NCI-H2081 (cell line): ENCODE data around the gene RASL11A.
"Not testable (repeated sequence)": the region's sequence is repeated elsewhere in the genome, so short reads cannot be mapped to it uniquely, and the experiment has no call there.

Source experiments
- DNase-seq, 2 experiments: peaks; one replicate each; lab custom pipeline; 2025; lab: John Stamatoyannopoulos, UW

The RASL11A gene

DNA sequence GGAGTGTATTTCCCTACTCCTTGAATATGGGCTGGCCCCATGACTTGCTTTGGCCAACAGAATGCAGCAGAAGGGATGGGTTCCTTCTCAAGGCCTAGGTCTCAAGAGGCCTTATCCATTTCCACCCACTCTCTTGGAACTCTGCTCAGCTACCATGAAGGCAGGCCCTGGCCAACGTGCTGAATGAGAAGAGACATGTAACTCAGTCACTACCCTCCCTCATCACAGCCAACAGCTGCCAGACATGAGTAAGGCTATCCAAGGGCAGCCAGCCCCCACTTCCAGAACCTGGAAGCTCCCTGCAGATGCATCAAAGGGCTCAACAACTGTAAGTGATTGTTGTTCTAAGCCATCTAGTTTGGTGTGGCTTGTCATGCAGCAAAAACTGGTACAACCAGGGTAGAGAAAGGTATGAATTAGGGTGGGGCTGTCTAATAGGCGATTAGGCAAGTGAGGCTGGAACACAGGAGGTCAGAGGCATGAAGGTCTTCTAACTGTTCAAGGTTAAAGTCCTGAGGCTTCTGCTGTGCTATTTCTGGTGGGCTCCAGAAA lies 1.4 kb upstream of the RASL11A start:
- no peak for DNase-seq

DNA sequence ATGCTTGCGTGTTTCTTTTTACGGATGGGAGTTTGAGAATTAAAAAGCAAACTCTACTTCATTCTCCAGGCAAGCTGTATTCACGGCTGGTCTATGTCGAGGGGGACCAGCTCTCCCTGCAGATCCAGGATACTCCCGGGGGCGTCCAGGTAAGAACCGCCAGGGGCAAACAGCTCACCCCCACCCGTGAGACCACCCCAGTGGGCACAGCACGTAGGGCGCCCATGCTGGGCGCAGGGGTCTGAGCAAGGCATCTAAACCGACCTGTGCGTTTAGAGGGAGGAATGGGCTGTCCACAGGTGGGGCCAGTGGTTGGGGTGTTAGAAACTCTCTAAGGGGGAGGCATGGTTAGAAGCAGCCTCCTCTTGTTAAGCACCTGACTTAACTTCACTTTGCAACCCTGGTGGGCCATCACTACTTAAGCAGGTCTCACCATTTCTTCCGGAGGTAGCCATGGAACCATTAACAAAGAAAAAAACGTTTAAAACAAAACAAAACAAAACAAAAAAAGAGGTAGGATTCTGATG lies 1.0 kb downstream of the RASL11A start:
- no peak for DNase-seq

DNA sequence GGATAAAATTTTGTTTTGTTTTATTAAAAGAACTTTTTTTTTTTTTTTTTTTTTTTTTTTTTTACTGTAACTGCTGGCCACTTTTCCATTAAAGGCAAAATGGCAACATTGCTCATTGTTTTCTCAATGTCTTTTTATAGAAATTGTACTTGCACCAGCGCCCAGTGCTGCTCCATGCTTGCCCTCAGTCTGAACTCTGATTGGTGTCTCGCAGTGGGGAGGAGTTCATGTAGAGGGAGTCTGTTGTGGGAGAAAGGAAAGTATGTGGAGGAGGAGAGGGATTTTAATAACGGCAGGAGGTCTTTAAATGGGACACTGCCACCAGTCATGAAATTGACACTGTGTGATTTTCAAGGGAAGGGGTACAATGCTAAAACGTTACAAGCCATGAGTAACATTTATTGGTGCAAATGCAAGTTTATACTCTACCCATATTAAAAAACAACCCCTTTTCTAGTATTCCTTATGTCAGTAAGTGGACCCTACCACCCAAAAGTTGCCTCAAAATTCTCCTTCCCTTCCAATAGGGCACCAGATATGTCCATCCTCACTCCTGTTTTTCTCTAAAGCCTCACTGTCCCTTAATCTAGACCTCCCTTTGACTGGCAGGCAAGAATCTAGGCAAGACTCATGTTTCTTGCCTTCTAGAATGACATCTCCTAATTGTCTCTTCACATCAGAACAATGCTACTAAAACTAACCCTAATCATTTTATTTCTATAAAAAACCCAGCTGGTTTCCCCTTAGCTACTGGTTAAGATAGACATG lies 3.2 kb downstream of the RASL11A start:
- no peak for DNase-seq

DNA sequence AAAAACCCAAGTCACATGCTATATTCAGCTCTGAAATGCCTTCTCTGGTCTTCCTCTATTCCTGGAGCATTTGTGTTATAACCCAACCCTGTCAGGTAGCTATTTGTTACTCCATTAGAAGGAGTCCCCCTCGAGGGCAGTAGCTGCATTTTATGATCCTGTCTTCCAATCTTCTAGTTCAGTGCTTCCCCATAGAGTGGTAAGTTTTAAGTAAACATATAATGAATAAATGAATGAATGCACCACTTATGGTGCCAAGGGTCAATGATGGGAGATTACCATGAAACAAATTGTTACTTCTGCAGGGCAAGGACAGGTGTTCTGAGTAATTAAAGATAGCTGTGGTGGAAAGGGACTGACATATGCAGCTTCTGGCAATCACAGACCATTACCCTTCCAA lies 4.0 kb downstream of the RASL11A start:
- DNase-seq = no peak

DNA sequence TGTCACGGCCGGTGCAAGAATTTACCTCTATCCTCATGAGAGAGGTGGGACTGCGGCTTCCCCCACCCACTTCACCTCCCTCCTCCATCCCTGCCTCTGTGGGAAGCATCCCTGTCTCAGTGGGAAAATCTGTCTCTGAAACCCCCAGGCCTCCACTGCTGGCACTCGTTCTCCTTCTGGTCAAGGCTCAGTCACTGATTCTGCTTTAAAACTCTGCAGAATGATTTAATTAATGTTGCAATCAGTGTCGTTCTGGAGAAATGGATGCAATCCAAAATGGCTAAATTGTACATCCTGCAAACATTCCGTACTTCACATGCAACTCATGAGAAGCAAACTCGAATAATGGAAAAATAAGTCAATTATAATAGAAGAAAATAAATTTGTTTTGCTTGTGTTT lies 5.6 kb downstream of the RASL11A start:
- no peak for DNase-seq

DNA sequence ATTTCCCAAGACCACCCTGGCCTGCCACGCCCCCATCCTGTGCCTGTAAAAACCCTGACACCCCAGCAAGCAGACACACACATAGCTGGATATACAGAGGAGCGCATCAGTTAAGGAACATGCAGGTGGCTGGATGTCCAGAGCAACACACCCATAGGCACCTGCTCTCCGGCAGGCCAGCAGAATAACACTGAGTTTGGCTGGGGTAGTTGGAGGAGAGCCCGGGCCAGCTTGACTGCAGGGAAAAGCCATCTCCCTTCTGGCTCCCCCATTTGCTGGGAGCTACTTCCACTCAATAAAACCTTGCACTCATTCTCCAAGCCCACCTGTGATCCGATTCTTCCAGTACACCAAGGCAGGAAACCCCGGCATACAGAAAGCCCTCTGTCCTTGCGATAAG lies 8.9 kb downstream of the RASL11A start:
- DNase-seq = no peak

DNA sequence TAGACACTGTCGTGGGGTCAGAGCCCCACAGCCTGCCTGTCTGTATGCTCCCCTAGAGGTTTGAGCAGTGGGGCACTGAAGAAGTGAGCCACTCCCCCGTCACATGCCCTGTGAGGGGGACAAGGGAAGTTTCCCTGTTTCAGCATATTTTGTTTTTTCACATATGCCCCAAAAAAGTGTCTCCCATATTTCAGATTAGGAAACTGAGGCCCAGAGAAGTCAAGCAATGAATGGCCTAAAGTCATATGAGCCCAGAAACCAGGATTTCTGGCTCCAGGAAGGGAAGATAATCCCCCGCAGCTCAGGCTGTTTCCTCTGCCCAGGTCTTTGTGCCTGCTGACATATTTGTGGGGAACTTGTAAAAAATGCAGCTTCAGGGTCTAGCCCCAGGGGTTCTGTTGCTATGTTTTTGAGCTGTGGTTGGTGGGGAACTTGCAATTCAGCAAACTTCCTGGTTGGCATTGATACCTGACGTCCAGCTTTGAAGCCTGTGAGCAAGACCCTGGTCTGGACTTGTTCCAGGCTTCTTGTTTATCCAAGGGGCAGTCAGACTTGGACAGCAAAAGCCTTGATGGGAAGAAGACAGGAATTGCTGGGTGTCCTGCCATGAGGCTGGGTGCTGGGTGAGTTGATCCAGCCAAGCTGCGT lies 9.5 kb downstream of the RASL11A start:
- no peak for DNase-seq

DNA sequence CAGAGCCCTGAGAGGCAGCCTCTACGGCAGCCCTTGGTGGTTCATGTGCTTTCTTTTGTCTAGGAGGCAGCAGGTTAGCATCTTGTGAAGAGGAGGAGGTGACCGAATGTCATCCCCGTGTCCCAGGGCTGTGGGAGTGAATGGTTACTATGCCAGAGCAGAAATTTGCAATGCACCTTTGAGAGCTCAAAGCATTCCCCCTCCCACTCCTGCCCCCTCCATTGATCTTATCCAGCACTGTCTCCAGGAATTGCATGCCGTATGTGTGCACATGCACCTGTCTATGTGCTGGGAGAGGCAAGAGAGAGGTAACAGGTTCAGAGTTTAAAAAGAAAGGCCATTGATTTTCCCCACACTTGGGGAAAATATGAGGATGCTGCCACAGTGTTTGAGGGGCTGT lies 10.2 kb downstream of the RASL11A start:
- DNase-seq = no peak

DNA sequence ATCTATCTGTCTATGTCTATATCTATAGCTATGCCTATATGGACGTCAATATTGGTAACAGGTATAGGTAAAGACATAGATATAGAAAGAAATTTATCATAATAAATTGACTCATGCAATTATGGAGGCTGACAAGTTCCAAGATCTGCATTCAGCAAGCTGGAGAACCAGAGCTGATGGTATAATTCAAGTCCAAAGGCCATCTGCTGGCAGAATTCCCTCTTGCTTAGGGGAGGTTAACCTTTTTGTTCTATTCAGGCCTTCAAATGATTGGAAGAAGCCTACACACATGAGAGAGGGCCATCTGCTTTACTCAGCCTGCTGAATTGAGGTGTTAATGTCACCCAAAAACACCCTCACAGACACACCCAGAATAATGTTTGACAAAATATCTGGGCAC lies 10.8 kb downstream of the RASL11A start:
- DNase-seq = no peak

DNA sequence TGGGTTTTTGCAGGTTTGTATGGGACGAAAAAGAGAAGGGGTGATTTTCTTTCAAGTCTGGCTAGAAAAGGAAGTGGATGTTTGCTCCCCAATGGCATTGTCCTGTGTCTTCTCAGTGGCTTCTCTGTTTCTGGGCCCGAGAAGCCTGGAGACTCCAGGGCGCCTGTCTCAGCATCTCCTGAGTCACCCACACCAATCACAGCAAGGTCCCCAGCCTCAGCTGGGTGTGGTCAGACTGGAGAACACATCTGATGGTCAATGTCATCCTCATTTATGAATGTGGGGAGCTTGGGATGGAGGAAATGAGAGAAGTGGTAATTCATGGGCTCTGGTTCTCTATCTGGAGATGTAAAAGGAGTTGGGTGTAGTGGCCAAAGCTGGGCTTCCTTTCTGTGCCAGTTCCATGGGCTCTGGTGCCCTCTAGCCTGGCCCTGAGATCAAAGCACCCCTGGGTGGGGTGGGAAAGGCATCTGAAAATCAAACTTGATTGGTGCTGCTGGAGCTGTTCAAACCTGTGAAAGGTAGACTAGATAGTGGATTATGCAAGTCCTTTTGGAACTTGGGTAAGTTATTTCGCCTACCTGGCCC lies 13.4 kb downstream of the RASL11A start:
- peak in 1 of 2 experiments; percentile 8 for DNase-seq

DNA sequence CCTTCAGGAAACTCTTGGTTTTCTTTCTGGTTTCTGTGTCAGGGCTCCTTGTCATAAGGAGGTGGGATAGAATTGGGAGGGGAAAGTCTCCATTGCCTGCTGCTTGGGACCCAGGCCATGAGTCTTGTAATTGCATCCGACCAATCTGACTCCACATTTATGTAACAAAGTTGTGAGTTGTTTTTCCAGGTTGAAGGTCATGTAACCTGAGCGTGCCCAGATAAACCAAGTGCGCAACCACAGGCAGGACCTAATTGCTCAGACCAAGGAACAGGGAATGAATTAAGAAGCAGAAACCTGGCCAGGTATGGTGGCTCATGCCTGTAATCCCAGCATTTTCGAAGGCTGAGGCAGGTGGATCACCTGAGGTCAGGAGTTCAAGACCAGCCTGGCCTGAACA lies 17.8 kb downstream of the RASL11A start:
- DNase-seq = no peak

DNA sequence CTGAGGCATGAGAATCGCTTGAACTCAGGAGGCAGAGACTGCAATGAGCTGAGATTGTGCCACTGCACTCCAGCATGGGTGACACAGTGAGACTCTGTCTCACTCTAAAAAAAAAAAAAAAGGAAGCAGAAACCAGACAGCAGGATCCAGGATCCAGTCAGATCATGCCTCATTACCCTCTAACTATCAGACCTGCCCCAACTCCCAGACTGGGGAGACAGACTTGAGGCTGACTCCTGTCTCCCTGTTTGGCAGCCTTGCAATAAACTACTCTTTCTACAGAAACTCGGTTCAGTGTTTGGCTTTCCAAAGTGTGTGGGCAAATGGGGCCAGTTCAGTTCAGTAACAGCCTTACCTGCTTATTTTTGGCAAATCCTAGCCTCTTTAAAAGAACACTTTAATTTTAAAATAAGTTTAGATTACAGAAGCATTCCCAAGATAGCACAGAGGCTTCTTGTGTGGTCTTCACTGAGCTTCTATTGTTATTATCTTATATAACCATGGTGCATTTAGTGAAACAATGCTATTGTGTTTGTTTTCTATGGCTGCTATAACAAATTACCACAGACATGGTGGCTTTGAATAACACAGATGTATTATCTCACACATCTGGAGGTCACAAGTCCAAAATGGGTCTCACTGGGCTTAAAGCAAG lies 18.5 kb downstream of the RASL11A start:
- no peak for DNase-seq

DNA sequence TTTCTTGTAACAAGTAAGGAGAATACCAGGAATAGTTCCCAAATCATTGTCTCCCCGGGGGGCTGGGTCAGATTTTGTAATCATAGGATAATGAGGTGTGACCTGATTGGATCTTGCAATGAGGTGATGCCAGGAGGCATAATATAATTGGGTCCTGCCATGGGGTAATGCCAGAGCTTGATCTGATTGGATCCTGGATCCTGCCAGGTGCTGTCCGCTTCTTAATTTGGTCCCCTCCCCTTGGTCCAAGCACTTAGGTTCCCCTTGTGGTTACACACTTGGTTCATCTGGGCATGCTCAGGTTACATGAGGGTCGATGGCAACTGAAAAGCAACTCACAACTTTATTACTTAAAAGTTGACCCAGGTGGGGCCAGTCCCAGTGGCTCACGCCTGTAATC lies 20.1 kb downstream of the RASL11A start:
- DNase-seq = no peak

DNA sequence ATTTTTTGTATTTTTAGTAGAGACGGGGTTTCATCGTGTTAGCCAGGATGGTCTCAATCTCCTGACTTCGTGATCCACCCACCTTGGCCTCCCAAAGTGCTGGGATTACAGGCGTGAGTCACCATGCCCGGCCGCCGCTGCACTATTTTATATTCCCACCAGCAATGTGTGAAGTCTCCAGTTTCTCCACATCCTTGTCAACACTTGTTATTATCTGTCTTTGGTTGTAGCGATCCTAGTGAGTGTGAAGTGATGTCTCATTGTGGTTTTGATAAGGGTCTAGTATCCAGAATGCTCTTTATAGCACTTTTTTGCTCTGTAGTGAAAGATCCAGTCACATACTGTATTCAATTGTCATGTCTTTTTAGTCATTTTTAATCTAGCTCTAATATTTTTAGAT lies 21.3 kb downstream of the RASL11A start:
- DNase-seq = not testable (repeated sequence)

DNA sequence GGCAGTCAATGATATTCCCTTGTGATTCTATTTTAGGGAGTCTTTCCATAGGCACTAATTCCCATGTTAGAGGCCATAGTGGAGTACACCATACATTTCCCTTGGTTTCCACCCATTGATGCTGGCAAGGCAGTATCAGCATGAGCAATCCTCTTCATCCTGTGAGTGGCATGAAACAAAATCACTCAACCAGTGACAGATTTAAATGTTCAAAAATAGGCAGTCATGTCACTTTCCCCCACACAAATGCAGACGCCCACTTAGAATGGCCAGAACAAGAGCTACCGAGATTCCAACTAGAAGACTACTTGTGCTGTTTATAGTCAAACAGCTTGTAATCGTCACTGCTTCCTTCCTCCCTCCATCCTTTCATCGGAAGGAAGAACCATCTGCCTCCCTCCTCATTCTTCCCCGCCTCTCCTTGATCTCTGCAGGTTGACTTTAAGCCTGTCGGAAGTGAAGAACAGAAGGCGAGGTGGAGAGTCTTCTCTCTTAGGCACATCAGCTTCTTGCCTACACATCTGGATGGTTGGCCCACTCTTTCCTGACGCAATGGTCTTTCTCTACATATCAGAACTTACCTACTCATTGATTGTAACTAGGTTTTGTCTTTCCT lies 22.6 kb downstream of the RASL11A start:
- no peak for DNase-seq

DNA sequence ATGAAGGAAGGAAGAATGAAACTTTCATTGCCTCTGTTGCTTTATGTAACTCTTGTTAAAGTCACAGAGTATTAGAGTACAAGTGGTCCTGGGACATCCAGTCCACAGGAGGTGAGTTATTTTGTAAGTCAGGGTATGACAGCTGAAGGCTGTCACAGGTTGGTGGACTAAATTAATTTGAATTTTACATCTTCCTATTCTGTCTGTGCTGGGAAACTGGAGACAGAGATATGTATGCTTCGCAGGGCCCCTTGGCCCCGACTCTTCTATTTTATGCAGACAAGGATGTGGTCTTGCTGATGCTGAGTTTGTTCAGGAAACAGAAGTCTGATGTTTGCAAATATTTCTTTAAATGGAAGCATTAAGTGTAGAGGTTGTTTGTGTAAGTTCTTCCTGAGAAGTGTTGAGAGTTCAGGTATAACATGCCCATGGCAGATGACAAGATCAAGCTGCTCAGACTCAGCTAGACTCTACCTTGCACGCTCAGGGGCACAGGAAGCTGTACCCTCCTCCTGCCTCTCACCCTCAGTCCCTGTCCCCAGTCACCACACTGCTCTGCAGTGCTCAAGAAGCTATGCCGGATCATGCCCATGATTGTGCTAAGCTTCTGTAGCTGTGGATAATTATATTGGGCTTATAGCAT lies 23.4 kb downstream of the RASL11A start:
- DNase-seq = no peak

DNA sequence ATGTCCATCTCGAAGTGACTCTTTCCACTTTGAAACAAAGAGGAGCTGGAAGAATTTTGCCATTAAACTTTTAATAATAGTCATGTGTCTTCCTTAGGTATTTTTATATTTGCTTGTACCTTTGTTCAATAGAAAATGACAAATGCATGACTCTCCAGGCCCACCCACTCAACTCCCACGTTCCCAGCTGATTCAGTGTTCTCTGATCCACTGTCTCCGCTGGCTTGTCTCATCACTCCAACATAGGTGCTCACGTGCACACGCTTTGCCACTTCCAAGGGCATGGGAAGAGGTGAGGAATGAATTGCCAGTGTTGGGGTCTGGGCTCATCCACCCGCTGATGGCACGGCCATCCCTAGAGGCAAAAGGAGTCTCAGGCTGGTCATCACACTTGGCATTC lies 24.5 kb downstream of the RASL11A start:
- no peak for DNase-seq

DNA sequence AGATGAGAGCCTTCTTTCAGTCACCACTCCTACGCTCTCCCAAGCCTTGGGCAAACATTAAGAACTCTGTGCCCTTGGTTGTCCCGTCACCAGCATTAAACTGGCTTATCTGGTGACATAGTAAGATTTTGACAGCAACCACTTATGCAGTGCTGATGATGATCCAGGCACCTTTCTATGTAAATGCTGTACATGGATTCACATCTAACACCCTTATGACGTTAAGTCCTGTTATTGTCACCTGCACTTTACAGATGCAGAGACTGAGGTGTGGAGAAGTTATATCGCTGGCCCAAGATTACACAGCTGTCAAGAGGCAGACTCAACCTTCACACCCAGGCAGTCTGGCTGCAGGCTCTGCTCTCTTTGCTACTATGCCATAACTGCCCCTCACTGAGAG lies 25.0 kb downstream of the RASL11A start:
- DNase-seq = no peak

DNA sequence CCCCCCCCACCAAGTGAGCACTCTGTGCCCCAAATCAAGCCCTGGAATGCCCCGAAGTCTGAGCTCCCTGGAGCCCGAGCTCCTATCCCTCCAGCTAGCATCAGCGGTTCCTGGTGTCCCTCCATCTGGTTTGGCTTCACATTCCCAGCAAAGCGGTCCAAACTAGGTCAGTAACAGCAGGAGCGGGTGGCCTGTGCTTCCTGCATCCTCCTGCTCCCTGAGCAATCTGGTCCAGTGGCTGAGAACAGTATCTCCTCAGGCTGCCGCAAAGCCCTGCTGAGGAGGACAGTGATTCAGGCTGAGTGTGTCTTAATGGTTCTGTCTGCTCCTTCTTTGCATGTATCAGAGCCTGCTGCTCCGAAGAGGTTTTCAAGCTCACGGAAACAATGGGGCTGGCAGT lies 25.9 kb downstream of the RASL11A start:
- no peak for DNase-seq

DNA sequence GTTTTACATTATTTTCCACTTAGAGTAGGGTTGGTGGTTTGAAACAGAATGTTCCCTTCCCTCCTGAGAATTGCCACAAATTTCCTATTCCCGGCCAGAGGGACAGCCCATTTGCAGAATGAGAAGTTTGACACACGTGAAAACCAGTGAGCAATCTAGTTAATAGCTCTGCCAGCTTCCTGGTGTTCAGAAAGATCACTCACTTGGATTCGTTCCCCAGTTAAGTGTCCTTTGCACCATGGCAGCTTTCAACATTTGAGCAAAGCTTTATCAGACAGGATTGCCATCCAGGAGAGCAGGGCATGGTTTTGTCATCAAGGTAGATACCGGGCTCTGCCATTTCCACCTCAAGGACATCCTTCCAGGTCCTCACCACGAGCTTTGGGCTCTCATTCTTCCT lies 28.2 kb downstream of the RASL11A start:
- no peak for DNase-seq

DNA sequence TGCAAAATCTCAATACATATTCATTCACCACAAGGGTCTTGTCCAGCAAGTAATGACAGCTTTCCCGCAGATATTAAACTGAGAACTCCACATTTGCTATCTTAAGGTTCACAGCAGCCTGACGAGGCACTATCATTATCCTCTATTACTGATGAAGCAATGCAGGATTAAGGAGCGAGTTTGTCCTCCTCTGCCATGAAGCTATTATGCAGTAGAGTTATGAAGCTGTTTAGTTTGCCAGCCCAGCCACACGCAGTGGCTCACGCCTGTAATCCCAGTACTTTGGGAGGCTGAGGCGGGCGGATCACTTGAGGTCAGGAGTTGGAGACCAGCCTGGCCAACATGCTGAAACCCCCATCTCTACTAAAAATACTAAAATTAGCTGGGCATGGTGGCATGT lies 29.8 kb downstream of the RASL11A start:
- DNase-seq = not testable (repeated sequence)
